HG03342 (cell line): ENCODE data around the gene PSMC4.

Source experiments
- ATAC-seq: cut with Tn5 transposase; IDR thresholded peaks from one replicate; pipeline ENCODE4 v1.9.1; 2021; ENCODE audit warnings: mild to moderate bottlenecking, moderate library complexity; ENCODE audit not compliant: unreplicated experiment

The PSMC4 gene

GRCh38 chr19:39970675-39971379, at the start of gene PSMC4:
TSS of gene PSMC4 (plus strand) at chr19:39971165. CDS start at chr19:39971203, 38 bp downstream.
- ATAC-seq: peak; percentile 94

- ATAC-seq: no peak
Measured at GRCh38 chr19:39923862-39924261, 47.1 kb upstream of the PSMC4 start.

- no peak for ATAC-seq
Measured at GRCh38 chr19:39924389-39924788, 46.6 kb upstream of the PSMC4 start.

GRCh38 chr19:39924952-39925351, 46.0 kb upstream of the PSMC4 start:
- no peak for ATAC-seq

- ATAC-seq: no peak
Measured at GRCh38 chr19:39926170-39926760, 44.7 kb upstream of the PSMC4 start.

- ATAC-seq: no peak
Measured at GRCh38 chr19:39927076-39927475, 43.9 kb upstream of the PSMC4 start.

GRCh38 chr19:39927524-39928356, 43.2 kb upstream of the PSMC4 start:
- no peak for ATAC-seq

- no peak for ATAC-seq
Measured at GRCh38 chr19:39928357-39928725, 42.6 kb upstream of the PSMC4 start.

GRCh38 chr19:39929750-39930149, 41.2 kb upstream of the PSMC4 start:
- ATAC-seq: no peak

GRCh38 chr19:39934584-39935363, 36.2 kb upstream of the PSMC4 start, which contains the start of gene FCGBP:
TSS of gene FCGBP (minus strand) at chr19:39934634.
- ATAC-seq: no peak

- ATAC-seq: no peak
Measured at GRCh38 chr19:39935364-39935661, 35.7 kb upstream of the PSMC4 start.

GRCh38 chr19:39936020-39936419, 34.9 kb upstream of the PSMC4 start:
- ATAC-seq: no peak

- no peak for ATAC-seq
Measured at GRCh38 chr19:39936622-39937021, 34.3 kb upstream of the PSMC4 start.

GRCh38 chr19:39937094-39937720, 33.8 kb upstream of the PSMC4 start:
- ATAC-seq: no peak

GRCh38 chr19:39937787-39938186, 33.2 kb upstream of the PSMC4 start:
- ATAC-seq: no peak

- no peak for ATAC-seq
Measured at GRCh38 chr19:39939556-39939955, 31.4 kb upstream of the PSMC4 start.

GRCh38 chr19:39940221-39940833, 30.6 kb upstream of the PSMC4 start:
- ATAC-seq: no peak

GRCh38 chr19:39941151-39941550, 29.8 kb upstream of the PSMC4 start:
- peak; percentile 8 for ATAC-seq

GRCh38 chr19:39941615-39942365, 29.2 kb upstream of the PSMC4 start:
- peak; percentile 48 for ATAC-seq

GRCh38 chr19:39942366-39942730, 28.6 kb upstream of the PSMC4 start:
- no peak for ATAC-seq
